Embryonic facial prominence (tissue), 1 donor: Measurements from ENCODE around the gene PNRC2.

Source experiments
- DNase-seq: peaks from one replicate; pipeline ENCODE4 v3.0.0-alpha.2; 2016; ENCODE audit errors: extremely low spot score

Gene PNRC2, protein sequence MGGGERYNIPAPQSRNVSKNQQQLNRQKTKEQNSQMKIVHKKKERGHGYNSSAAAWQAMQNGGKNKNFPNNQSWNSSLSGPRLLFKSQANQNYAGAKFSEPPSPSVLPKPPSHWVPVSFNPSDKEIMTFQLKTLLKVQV

DNA sequence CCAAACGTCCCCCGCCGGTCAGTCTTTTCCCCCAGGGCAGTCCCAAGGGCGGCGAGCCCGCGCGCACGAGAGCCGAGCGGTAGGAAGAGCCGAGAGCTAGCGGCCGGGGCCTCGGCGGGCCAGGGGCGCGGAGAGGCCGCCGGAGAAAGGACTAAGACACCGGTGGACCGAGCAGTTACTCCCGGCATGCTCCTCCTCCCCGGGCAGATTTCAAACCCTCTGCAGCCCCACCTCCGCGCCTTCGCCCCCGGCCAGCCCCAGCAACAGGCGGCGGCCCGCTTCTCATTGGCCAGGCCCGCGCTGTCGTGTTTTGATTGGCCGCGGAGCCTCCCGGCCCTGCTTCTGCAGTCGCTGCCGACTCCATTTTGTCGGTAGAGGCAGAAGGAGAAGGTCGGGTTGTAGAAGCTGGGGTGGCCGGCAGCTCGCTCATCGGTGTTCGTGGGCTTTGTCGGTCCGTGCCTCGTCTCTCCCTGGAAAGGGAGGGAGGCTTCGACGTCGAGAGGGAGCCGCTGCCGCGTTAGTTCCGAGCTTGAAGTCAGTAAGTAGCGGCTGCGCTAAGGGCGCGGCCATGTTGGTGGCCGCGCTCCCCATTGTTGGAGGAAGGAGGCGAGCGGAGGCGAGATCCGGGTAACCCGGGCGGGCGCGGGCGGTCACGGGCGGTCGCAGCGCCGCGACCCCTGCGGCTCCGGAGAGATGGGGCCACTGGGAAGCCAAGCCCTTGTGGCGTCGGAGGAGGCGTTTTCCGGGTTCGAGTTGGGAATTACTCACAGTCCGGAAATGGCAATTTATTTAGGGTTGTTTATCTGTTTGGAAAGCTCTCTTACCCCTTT is at the start of gene PNRC2:
Gene PNRC2, plus strand, starts transcription at position 368 of the 830 bp plus-strand sequence. CDS start 1,630 bp downstream, outside the sequence.
- DNase-seq, result peak; percentile 94

DNA sequence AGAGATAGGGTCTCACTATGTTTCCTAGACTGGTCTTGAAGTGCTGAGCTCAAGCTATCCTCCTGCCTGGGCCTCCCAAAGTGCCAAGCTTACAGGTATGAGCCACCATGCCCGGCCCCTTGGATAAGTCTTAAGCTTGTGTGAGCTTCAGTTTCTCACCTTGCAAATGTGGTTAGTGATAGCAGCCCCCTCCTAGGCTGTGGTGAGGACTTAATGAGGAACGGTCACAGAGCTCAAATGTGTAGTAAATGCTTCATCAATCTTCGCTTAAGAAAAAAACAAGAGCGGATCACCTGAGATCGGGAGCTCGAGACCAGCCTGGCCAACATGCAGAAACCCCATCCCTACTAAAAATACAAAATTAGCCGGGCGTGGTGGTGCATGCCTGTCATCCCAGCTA is 49.5 kb upstream of the PNRC2 start:
- DNase-seq, result no peak

DNA sequence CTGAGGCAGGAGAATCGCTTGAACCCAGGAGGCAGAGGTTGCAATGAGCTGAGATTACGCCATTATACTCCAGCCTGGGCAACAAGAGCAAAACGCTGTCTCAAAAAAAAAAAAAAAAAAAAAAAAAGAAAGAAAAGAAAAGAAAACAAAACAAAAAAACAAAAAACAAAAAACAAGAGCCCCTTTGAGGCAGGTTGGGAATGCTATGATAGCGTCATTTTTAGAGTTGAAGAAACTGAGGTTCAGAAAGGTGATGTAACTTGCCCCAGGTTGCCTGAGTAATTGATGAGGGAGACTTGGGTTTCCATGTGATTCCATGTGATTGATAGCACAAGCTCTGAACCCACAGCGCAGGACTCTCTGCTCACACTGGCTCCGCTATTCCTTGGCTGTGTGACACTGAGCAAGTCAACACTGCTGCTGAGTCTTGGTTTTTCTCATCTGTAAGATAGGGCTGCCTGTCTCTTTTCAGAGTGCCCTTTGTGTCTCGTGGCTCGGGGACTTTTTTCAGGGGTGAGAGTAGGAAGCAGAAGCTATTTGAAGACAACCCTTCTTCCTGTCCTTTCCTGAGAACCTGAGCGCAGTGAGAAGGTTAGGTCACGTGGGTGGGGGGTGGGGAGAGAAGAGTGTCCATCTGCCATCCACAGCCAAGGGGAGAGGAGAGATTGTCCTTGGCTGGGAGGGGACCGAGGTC is 48.9 kb upstream of the PNRC2 start:
- DNase-seq, result no peak

DNA sequence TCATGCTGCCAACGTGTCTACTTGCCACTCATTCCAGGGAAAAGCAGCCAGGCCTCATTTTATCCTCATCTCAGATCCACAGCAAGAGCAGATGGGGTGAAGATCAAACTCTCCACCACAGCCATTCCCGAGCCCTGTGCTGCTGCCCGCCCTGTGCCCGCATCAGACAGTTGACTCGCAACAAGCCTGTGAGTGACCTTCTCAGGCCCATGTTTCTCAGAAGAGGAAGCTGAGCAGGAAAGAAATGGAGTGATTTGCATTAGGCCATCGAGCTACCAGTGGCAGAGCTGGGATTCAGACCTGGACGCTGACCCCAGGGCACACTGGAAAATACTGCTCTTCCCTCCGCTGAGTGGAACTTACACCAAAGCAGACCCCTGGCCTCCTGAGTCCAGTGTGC is 47.7 kb upstream of the PNRC2 start:
- no peak for DNase-seq

DNA sequence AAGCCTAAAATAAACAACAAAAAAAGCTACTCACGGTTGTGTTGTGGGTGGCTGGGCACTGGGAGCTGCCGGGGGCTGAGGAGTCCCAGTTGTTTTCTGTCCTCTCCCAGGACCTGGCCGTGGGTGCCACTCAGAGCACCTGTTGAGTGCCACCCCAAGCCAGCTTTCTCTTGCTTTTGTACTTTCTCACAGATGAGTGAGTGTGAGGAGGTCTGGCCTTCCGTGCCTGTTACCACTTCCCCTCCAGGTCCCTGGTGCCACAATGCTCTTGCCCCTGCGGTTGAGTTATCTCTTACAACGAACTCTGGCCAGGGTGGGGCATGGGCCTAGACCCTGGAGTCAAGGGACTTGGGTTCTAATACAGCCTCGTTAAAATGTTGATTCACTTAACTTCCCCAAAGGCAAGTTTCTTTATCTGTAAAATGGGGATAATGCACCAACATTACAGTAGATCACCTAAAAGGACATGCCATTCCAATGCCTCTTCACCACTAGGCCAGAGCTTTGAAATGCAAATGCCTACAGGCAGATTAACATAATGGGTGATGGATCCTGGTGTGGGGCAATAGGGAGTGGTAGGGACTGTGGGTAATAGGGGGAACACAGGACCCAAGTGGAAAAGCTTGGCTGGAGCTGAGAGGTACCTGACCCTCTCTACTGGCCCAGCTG is 46.3 kb upstream of the PNRC2 start, which contains the start of gene CNR2:
Gene CNR2, minus strand, starts transcription at position 151 of the 669 bp plus-strand sequence. CDS start 37,745 bp downstream, outside the sequence.
- DNase-seq, result no peak

DNA sequence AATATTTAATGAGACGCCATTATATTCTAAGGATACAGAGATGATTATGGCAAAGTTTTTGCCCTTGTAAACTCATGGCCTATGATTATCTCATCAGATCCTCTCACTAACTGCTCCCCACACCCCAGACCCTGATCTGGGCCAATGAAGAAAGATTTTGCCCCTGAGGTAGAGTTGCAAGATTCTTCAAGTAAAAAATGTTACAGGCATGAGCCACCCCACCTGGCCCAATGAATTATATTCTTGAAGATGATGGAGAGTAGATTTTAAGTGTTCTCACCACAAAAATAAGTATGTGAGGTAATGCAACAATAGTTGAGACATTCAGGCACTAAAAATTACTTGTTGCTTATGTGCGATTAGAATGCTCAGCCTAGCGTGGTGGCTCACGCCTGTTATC is 44.7 kb upstream of the PNRC2 start:
- no peak for DNase-seq

DNA sequence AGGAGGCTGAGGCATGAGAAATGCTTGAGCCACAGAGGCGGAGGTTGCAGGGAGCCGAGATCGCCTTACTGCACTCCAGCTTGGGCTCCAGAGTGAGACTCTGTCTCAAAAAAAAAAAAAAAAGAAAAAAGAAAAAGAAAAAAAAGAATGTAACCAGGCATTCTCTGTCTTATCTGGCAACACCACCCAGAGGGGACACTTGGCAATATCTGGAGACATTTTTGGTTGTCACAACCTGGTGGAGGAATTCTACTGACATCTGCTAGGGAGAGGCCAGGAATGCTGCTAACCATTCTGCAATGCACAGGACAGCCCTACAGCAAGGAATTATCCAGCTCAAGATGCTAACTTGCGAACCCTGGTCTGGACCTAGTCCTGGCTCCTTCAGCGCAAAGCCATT is 44.2 kb upstream of the PNRC2 start:
- no peak for DNase-seq

DNA sequence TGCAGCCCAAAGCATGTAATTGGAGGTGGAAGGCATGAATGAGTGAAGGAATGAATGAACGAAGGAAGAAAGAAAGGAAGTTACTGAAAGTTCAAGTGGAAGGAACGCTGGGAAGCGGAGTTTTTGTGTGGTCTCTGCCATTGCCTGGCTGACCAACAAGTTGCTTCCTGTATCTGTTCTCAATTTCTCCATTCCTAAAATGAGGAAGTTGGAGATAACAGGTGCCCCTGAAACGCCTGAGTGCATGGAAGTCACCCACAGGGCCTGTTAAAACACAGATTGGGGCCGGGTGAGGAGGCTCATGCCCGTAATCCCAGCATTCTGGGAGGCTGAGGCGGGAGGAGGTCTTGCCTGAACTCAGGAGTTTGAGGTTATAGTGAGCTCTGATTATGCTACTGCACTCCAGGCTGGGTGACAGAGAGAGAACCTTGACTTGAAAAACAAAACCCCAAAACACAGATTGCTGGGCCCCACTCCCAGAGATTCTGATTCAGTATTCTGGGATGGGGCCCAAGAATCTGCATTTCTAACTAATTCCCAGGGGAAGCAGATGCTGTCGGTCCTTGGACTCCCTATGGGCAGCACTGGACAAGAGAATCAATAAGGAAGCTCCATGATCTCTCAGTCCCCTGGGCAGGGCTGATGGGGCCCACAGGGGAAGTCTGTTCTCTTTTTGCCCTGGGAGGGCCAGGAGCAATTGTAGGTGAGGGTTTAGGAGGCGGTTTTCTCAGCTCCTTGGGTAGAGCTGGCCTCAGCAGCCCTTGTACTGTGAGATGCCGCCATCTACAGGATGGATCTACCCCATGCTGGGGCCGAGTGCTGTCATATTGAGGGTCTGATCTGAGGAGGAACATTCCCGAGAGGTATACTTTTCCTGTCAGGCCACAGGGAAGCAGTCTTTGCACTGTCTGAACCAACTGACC is 43.2 kb upstream of the PNRC2 start:
- peak; percentile 12 for DNase-seq

DNA sequence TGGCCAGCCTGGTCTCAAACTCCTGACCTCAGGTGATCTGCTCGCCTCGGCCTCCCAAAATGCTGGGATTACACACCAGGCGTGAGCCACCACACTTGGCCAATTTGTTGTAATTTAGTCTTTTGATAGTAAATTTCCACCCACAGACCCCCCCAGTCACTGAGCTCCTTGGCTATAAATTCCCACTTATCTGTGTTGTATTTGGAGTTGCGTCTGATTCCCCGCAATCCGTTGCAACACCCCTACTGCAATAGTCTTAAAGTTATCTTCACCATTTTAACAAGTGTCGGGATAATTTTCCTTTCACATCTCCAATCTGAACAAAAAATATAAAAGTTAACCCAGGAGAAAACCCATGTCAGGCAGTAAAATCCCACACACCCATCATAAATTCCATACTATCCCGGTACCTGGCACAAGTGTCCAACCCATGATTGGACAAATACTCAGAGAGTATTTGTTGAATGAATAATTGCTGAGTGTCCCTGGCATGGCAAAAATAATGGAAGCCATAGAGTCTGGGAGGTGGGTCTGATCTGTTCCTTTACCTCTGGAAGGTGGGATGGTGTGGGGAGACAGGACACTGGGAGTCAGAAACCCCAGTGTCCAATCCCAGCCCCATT is 37.2 kb upstream of the PNRC2 start:
- DNase-seq, result no peak

DNA sequence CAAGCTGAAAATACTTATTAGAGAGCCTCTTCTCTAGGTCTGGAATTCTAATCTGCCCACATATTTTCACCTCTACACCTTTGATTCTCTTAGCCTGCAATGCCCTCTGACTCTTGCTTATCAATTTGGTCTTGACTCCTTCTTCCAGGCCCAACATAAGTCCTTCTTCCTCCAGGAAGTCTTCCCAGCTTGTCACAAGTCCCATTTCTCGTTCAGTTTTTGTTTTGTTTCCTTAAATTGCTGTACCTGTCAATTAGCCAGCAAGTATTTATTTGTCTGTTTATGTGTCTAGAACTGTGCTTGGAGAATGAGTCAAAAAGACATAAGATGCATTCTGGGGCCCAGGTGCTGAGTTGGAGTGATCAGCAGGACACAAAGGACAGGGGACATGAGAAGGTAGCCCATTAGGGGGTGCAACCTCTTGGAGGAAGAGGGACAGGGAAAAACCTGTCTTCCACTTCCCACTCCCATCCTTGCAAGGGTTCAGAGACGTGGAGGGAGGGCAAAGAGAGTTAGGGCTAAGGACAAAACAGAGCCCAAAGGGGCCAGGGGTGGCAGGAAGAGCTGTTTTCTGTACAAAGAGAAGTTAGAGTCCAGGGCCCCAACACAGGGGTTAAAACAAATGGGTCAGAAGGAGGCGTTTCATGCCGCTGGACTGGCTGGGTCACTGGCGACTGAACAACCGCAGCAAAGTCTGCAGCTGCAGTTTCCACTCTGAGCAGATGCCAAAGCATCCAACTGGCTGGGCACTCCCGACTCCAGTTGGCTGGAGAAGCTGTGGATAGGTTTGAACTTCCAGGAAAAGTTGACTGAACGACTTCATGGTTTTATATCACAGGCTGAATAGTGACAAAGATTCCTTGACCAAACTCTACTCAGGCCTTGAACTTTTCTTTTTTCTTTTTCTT is 35.8 kb upstream of the PNRC2 start:
- DNase-seq, result no peak

DNA sequence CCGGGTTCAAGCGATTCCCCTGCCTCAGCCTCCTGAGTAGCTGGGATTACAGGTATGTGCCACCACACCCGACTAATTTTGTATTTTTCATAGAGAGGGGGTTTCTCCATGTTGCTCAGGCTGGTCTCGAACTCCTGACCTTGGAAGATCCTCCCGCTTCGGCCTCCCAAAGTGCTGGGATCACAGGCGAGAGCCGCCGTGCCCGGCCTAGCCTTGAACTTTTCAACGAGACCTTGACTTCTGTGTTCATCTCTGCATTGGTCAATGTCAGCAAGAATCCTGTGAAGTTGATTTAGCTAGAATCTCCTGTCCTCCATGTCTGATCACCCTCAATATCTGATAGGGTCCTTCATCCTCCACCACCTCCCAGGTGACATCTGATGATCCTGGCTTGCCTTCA is 35.0 kb upstream of the PNRC2 start:
- DNase-seq, result no peak

DNA sequence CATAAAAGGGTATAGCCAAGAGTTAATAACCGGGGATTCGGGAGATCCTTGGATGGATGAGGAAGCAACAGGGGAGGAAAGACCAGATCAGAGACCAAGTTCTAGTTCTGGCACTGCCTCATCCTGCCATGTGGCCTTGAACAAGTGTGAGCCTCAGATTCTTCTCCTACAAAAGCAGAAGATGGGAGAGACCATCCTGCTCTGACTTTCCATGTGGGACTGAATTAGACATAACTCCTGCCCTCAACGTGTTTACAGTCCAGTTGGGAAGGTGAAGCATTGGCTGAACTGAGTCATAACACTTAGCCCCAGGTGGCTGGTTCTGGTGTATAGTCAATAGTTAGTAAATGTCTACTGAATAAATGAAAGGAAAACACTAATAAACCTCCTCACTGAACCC is 34.3 kb upstream of the PNRC2 start:
- DNase-seq, result no peak

DNA sequence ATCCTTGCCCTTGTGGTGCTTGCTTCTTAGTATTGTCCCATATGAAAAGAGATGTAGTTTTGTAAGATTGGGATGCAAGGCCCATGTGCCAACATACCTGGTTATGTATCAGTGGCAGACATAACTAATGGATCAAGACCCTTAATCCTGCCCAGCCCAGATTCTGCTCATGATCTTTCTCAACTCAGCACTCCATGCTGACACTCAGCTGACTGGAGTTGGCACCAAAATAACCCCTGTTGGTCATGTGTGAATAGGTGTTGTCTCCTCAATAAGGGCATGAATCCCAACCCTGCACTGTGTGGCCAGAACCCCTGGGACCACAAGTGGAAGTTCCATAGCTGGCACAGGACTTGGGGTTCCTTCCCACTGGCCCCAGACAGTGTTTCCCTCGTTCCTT is 32.5 kb upstream of the PNRC2 start:
- no peak for DNase-seq

DNA sequence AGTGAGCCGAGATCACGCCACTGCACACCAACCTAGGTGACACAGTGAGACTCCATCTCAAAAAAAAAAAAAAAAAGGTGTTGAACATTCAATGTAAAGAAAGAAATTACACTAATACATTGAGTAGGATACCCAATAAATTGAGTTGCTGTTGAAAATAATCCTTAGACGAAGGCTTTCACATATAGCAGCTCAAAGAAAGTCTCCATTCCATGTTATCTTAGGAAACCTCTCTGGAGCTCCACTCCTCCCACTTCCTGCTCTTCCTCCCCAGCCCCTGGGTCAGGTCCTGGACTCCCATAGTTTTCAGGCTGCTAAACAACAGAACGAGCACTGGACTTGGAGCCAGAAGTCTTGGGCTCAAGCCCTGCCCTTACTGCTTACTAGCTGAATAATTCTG is 30.8 kb upstream of the PNRC2 start:
- DNase-seq, result no peak

DNA sequence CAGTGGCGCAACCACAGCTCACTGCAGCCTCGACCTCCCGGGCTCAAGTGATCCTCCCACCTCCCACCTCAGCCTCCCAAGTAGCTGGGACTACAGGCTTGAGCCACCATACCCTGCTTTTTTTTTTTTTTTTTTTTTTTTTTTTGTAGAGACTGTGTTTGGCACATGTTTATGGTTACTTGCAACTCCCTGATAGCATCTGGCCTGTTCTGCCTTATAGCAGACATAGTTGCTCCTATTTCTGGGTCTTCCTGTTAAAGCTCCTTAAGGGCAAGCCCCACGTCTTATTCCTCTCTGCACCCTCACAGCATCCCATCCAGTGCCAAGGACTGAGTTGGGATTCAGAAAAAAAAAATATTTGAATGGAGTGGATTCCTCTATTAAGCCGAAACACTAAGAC is 29.4 kb upstream of the PNRC2 start:
- no peak for DNase-seq

DNA sequence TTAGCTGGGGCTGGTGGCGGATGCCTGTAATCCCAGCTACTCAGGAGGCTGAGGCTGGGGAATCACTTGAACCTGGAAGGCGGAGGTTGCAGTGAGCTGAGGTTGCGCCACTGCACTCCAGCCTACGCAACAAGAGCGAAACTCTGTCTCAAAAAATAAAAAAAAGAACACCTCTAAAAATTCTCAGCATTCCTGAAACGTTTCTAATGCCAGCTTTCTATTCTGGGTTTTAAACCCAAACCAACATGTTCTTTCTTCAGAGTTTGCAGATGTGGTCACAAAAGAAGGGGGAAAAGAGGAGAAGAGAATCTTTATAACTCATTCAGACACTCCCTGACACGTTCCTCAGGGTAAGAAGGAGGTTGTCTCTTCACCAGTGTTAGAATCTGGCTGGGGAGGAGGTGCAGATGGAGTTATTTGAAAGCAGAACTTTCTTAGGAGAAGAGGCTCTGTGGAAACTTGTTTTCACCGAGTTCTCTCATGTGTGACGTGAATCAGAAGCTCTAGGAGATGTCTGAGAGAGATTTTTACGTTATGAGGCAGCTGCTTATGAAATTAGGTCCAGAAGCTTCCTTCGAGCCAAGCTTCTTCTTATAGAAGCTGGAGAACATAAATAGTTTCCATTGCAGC is 28.7 kb upstream of the PNRC2 start:
- peak; percentile 74 for DNase-seq

DNA sequence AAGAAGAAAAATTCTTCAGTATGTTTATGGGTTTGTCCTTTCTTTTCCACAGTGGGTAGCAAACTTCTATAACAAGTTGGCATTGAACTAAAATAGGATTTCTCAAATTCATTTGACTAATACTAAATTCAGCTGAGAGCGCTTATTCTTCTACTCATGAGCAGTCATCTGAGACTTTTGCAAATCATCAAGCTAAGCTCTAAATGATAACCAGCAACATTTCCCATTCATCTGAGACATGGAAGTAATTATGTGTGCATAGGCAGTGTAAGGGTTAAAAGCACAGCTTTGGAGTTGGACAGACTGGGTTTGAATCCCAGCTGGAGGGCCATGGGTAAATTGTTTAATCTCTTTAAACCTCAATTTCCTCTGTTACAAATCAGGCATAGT is 28.1 kb upstream of the PNRC2 start:
- DNase-seq, result peak; percentile 7

DNA sequence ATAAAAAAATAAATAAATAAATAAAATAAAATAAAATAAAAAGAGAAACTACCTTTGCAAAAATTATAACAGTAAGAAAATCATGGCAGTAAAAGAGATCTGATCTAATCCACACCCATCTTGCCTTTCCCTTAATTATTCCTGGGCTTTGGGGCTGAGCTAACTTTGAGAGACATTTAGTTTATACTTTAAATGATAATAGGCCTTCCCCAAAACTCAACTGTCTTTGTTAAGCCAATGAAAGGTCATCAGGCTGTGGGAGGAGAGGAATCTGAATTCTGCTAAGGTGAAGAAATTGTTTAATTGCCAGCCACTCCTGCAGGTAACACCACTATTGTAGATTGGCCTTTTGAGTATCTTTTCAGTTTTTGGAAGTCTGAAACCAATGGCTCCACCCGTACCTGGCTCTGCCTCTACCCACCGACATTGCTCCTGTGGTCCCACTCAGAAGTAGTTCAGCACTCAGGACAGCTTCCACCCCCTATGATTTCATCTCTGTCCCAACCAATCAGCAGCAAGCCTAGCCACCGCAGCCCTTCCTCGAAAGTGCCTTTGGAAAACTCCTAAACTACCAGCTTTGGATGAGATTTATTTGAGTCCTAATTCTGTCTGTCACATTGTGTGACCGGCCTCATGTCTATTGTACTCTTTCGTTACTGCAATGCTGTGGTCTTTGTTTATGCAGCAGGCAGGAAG is 23.0 kb upstream of the PNRC2 start:
- DNase-seq, result no peak

DNA sequence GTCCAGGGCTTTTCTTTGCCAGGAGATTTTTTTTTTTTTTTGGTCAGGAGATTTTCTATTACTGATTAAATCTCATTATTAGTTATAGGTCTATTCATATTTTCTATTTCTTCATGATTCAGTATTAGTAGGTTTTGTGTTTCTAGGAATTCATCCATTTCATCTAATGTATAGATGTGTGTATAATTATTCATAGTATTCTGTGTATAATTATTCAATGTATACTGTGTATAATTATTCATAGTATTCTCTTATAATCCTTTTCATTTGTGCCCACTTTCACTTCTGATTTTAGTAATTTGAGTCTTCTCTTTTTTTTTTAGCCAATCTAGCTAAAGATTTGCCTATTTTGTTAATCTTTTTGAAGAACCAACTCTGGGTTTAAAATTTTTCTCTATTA is 12.3 kb upstream of the PNRC2 start:
- DNase-seq, result no peak
